NCI-H1930 (cell line): ENCODE results near the gene KNOP1.
"Not testable (repeated sequence)": the region's sequence is repeated elsewhere in the genome, so short reads cannot be mapped to it uniquely, and the experiment has no call there.

Experiments
- DNase-seq, 2 experiments: peaks; one replicate each; lab custom pipeline; 2025; lab: John Stamatoyannopoulos, UW

KNOP1 gene

GRCh38 chr16:19743816-19744159, 25.8 kb upstream of the KNOP1 start:
- DNase-seq = no peak

GRCh38 chr16:19741354-19741753, 23.3 kb upstream of the KNOP1 start:
- no peak for DNase-seq

GRCh38 chr16:19737306-19738038, 19.4 kb upstream of the KNOP1 start:
- no peak for DNase-seq

GRCh38 chr16:19735074-19735867, 17.2 kb upstream of the KNOP1 start:
- no peak for DNase-seq

- no peak for DNase-seq
Observed at GRCh38 chr16:19733551-19733950, 15.5 kb upstream of the KNOP1 start.

GRCh38 chr16:19728636-19728965, 10.6 kb upstream of the KNOP1 start:
- no peak for DNase-seq

- DNase-seq = no peak
Observed at GRCh38 chr16:19722981-19723380, 5.0 kb upstream of the KNOP1 start.

- no peak for DNase-seq
Observed at GRCh38 chr16:19722269-19722952, 4.4 kb upstream of the KNOP1 start.

GRCh38 chr16:19718624-19718965, 568 bp upstream of the KNOP1 start:
- DNase-seq = no peak

- no peak for DNase-seq
Observed at GRCh38 chr16:19717314-19717713, 713 bp downstream of the KNOP1 start.

GRCh38 chr16:19716728-19717127, 1.3 kb downstream of the KNOP1 start:
- DNase-seq = not testable (repeated sequence)

GRCh38 chr16:19716183-19716582, 1.8 kb downstream of the KNOP1 start:
- DNase-seq = no peak

GRCh38 chr16:19715566-19715965, 2.5 kb downstream of the KNOP1 start:
- DNase-seq = no peak

GRCh38 chr16:19713697-19714096, 4.3 kb downstream of the KNOP1 start:
- no peak for DNase-seq

- DNase-seq = no peak
Observed at GRCh38 chr16:19712418-19713058, 5.5 kb downstream of the KNOP1 start.

GRCh38 chr16:19711643-19712042, 6.4 kb downstream of the KNOP1 start:
- no peak for DNase-seq

- DNase-seq = no peak
Observed at GRCh38 chr16:19710991-19711545, 7.0 kb downstream of the KNOP1 start.

- DNase-seq = no peak
Observed at GRCh38 chr16:19710191-19710908, 7.7 kb downstream of the KNOP1 start.

- no peak for DNase-seq
Observed at GRCh38 chr16:19709381-19710136, 8.5 kb downstream of the KNOP1 start.

GRCh38 chr16:19708296-19709205, 9.5 kb downstream of the KNOP1 start:
- DNase-seq = no peak
